Breast epithelium (tissue), 4 donors: ENCODE data around the gene BSN. TPM values are rescaled to one million over a fixed set of nuclear protein-coding genes. Genes with fewer than 3 reads are reported as not detected.
"Not testable (repeated sequence)": the region's sequence is repeated elsewhere in the genome, so short reads cannot be mapped to it uniquely, and the experiment has no call there.

Source experiments
- DNase-seq, 2 donors: peaks; one replicate each; pipeline ENCODE4 v3.0.0-alpha.2; 2019; ENCODE audit warnings: low spot score in 2 of 2
- H3K27ac ChIP-seq, 2 donors: fragments of 200-600 bp; sonication (generic) in 1 of 2; one replicate each; pipeline ENCODE4 v1.5.1; 2016 to 2019; ENCODE audit warnings: mild to moderate bottlenecking in 1 of 2
- H3K27me3 ChIP-seq, 2 donors: fragments of 200-600 bp; sonication (generic) in 1 of 2; one replicate each; pipeline versions ENCODE4 v1.5.1 to v1.6.0; 2017 to 2019; ENCODE audit warnings: control low read depth in 1 of 2, mild to moderate bottlenecking in 1 of 2
- H3K36me3 ChIP-seq: fragments of 200-600 bp; one replicate; pipeline ENCODE4 v1.5.1; 2019
- H3K4me1 ChIP-seq, 2 donors: fragments of 200-600 bp; sonication (generic); one replicate each; pipeline ENCODE4 v1.5.1; 2016 to 2019; ENCODE audit warnings: control low read depth in 1 of 2
- H3K4me3 ChIP-seq, 3 donors: fragments of 200-600 bp; sonication (generic); 1 replicate in 2 of 3; 2 replicates in 1 of 3; pipeline ENCODE4 v1.5.1; 2016 to 2019; ENCODE audit warnings: mild to moderate bottlenecking in 3 of 3, moderate library complexity in 2 of 3
- H3K9me3 ChIP-seq, 2 donors: fragments of 200-600 bp; sonication (generic) in 1 of 2; one replicate each; pipeline ENCODE4 v1.5.1; 2016 to 2019; ENCODE audit warnings: control low read depth in 1 of 2
- POLR2A ChIP-seq: fragments of 450-650 bp; IDR thresholded peaks from one replicate; pipeline ENCODE4 v1.6.1; 2016; ENCODE audit warnings: antibody characterized with exemption, mild to moderate bottlenecking, moderate library complexity
- POLR2AphosphoS5 ChIP-seq, 3 donors: sonication (generic); formaldehyde crosslinking; IDR thresholded peaks; one replicate each; pipeline ENCODE4 v1.6.1; 2017; ENCODE audit warnings: antibody characterized with exemption in 3 of 3
- intact Hi-C: fragments of 100-400 bp; cut with DNase I; formaldehyde crosslinking; loops from one replicate; pipeline ENCODE4 v1.15.1; 2023; ENCODE audit warnings: low total_unique reads
- total RNA-seq, 3 donors: library from RNA; depleted of rRNA; stranded (reverse); fragments of >200 nt; gene quantifications; one replicate each; pipeline ENCODE4 v1.1.0, GENCODE V29; 2016
- TF ChIP-seq, protein P1 (sequence below), 3 donors: fragments of 450-650 bp; IDR thresholded peaks; one replicate each; pipeline ENCODE4 v1.5.1; 2016 to 2017; ENCODE audit warnings: antibody characterized with exemption in 3 of 3, mild to moderate bottlenecking in 3 of 3, moderate library complexity in 3 of 3

Gene BSN
- total RNA-seq, 3 donors from 2014 or later, result 0.15 to 0.48 (median 0.33) TPM

DNA sequence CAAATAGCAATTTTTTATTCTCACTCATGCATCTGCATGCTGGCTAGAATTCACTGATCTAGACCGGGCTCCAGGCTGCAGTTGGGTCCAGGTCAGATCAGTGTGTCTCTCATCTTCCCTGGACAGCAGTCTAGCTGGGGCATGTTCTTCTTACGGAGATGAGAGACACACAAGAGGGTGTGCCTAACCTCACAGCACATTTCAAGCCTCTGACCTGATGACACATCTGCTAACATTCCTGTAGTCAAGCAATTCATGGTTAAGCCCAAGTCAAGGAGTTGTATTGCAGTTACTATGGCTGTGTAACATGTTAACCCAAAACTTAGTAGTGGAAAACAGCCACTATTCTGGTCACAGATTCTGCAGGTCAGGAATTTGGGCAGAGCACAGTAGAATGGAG lies 13.1 kb downstream of the BSN start:
- intact Hi-C loops, result no loop called here
- no peak for DNase-seq
- Histone ChIP-seq H3K4me1 (no peaks in the 10 kb centered on the region), H3K27me3 (no peaks in the 10 kb centered on the region), H3K4me3 (no peak overlapping the region), H3K27ac (no peak overlapping the region), H3K9me3 (no peaks in the 10 kb centered on the region), H3K36me3 (no peaks in the 10 kb centered on the region)
- TF ChIP-seq POLR2AphosphoS5 (IDR thresholded peaks at IDR 0.05), result no peak
- no peak for TF ChIP-seq POLR2A
- TF ChIP-seq, protein P1, sequence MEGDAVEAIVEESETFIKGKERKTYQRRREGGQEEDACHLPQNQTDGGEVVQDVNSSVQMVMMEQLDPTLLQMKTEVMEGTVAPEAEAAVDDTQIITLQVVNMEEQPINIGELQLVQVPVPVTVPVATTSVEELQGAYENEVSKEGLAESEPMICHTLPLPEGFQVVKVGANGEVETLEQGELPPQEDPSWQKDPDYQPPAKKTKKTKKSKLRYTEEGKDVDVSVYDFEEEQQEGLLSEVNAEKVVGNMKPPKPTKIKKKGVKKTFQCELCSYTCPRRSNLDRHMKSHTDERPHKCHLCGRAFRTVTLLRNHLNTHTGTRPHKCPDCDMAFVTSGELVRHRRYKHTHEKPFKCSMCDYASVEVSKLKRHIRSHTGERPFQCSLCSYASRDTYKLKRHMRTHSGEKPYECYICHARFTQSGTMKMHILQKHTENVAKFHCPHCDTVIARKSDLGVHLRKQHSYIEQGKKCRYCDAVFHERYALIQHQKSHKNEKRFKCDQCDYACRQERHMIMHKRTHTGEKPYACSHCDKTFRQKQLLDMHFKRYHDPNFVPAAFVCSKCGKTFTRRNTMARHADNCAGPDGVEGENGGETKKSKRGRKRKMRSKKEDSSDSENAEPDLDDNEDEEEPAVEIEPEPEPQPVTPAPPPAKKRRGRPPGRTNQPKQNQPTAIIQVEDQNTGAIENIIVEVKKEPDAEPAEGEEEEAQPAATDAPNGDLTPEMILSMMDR (IDR thresholded peaks at IDR 0.05), result no peak

DNA sequence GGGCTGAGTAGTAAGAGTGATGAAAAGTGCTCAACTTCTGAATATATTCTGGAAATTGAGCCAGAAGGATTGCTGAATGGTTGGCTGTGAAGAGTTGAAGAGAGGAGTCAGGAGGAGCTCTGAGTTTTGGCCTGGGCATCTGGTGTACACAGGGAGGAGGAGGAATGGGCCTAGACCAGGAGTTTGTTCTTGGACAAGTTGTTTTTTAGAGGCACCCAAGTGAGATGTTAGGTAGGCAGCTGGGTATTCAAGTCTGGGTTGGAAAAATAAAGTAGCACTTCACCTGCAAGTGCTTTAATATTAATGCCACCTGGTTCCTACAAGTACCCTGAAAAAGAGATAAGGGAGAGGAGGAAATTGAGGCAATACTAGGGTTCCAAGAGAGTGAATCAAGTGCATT lies 14.7 kb downstream of the BSN start:
- no peaks in the 10 kb centered on the region for H3K27me3 ChIP-seq
- H3K27ac ChIP-seq, result no peak overlapping the region
- H3K9me3 ChIP-seq, result no peaks in the 10 kb centered on the region
- no peak overlapping the region for H3K4me3 ChIP-seq
- H3K4me1 ChIP-seq, result no peaks in the 10 kb centered on the region
- no peaks in the 10 kb centered on the region for H3K36me3 ChIP-seq
- DNase-seq, result no peak
- no peak for TF ChIP-seq POLR2A
- TF ChIP-seq, protein P1 (IDR thresholded peaks at IDR 0.05), result no peak
- no peak for TF ChIP-seq POLR2AphosphoS5 (IDR thresholded peaks at IDR 0.05)
- intact Hi-C loops, result no loop called here

DNA sequence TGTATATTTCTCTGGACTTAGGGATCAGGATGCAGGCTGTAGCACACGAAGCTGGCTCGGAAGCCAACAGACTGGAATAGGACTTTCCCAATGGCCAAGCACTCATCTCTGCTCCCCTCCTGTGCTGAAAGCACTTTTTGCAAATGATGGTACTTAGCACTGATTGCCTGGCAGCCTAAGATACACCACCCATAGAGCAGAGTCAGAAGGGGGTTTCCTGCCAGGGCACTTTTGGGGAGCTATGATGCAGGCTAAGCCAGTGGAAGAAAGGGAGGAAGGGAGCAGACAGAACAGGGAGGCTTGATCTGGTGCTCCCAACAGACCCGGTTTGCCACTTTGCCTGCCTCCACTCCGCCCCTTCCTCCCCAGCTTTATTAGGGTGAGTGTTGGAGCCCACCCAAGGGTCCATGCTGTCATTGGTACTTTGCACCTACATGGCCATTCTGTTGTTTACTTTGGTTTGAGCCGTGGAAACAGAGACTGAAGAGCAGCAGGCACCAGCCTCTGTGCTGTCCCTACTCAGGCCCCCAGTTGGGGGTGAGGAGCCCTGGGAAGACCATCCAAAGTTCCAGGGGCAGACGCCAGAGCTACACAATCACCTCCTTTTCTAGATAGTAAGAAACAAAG lies 15.9 kb downstream of the BSN start:
- TF ChIP-seq, protein P1 (IDR thresholded peaks at IDR 0.05), result no peak
- TF ChIP-seq POLR2AphosphoS5 (IDR thresholded peaks at IDR 0.05) (no peak), POLR2A (no peak)
- Histone ChIP-seq H3K27ac (no peak overlapping the region), H3K27me3 (no peaks in the 10 kb centered on the region), H3K4me1 (no peaks in the 10 kb centered on the region), H3K36me3 (no peaks in the 10 kb centered on the region), H3K4me3 (no peak overlapping the region), H3K9me3 (no peaks in the 10 kb centered on the region)
- no peak for DNase-seq
- intact Hi-C loops, result no loop called here

DNA sequence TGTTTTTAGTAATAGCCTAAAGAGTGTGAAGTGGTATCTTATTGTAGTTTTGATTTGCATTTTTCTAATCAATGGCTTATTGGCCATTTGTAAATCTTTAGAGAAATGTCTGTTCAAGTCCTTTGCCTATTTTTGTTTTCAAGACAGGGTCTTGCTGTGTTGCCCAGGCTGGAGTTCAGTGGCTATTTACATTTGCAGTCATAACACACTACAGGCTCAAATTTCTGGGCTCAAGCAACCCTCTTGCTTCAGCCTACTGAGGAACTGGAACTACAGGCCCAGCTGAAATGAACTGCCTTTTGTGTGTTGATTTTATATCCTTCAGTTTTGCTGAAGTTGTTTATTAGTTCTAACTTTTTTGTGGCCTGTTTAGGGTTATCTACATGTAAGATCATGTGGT lies 27.9 kb downstream of the BSN start:
- H3K4me3 ChIP-seq, result no peak overlapping the region
- TF ChIP-seq, protein P1 (IDR thresholded peaks at IDR 0.05), result no peak
- TF ChIP-seq POLR2A (no peak), POLR2AphosphoS5 (IDR thresholded peaks at IDR 0.05) (no peak)

DNA sequence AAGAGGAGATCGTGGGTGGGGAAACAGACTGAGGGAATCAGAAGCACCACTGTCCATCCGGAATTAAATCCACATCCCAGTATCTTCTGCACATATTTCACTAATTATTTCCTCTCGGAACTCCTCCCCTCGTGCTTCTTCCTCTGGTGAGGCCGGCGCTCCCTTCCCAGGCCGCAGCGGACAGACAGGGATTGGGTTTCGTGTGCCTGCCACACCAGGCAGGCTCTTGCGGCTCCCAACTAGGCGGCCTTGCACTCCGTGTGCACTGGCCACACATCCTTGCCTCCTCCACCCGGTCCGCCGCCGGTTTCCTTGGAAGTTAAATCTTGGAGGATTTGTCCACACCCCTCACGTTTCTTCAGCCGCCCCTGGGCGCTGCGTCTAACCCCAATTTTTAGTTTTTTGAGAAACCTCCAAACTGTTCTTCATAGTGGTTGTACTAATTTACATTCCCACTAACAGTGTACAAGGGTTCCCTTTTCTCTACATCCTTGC lies 31.0 kb downstream of the BSN start:
- intact Hi-C loops, H3K4me3 ChIP-seq: not testable (repeated sequence)

More for the DNA sequence above, 27.9 kb downstream of the BSN start:
- DNase-seq, result no peak
- Histone ChIP-seq H3K27ac (no peak overlapping the region), H3K9me3 (peaks cover 0 to 6% of the 10 kb centered on the region in 2 donors), H3K36me3 (no peaks in the 10 kb centered on the region), H3K27me3 (no peaks in the 10 kb centered on the region), H3K4me1 (no peaks in the 10 kb centered on the region)
- intact Hi-C loops, result no loop called here

More for the DNA sequence above, 31.0 kb downstream of the BSN start:
- DNase-seq, H3K9me3 ChIP-seq, H3K4me1 ChIP-seq, H3K27ac ChIP-seq, H3K27me3 ChIP-seq, H3K36me3 ChIP-seq: not testable (repeated sequence)
